ENCODE measurements around the gene ST7.

ST7 gene

GRCh38 chr7:117034851-117035464 is 81.7 kb downstream of the ST7 start:
- ATAC-seq, result no peak; the same call in 2 of the 3 replicates
- no peak for TF ChIP-seq CSRNP3 (CRISPR knock-in tag; IDR thresholded peaks at IDR 0.05)
- TF ChIP-seq SNAI2 (CRISPR knock-in tag; IDR thresholded peaks at IDR 0.05), result no peak
- no peak for TF ChIP-seq RARB (CRISPR knock-in tag; IDR thresholded peaks at IDR 0.05)
- TF ChIP-seq ARNTL (CRISPR knock-in tag; IDR thresholded peaks at IDR 0.05; ENCODE audit: borderline replicate concordance, low read depth), result no peak

- TF ChIP-seq TOX (CRISPR knock-in tag; IDR thresholded peaks at IDR 0.05; ENCODE audit: borderline replicate concordance), result no peak
- TF ChIP-seq GLIS3 (CRISPR knock-in tag; IDR thresholded peaks at IDR 0.05), result no peak
- ATAC-seq, result no peak
Measured at GRCh38 chr7:117035465-117035862, 82.2 kb downstream of the ST7 start.

DNA sequence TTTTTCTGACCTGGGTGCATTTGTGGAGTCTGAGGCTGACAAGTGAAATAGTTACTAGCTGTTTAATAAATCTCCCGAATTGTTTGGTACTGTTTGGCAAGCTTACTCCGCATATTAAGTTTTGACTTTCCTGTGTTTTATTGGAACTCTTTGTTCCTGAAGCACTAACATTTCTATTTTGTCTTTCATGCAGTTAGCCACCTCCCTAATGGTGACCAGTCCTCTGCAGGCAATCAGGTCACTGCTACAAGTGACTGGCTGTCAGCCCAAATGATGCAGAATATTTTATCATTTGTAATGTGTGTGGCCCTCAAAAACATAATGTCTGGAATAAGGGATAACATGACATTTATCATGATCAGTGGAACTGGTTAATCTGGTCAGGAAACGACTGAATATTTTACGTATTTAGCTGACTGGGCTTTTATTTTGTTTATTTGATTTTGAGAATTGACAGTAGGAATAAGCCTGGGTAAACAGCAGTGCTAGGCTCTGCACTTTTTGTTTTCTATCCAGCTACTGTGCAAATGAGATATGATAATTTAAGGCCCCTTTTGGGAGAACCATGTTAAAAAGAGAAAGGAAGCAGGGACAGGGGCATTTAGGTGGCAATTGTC is 82.9 kb downstream of the ST7 start:
- no peak for ATAC-seq
- no peak for TF ChIP-seq ISL1 (CRISPR knock-in tag; IDR thresholded peaks at IDR 0.05)
- no peak for TF ChIP-seq SNAI2 (CRISPR knock-in tag; IDR thresholded peaks at IDR 0.05)
- no peak for TF ChIP-seq CSRNP3 (CRISPR knock-in tag; IDR thresholded peaks at IDR 0.05)
- no peak for TF ChIP-seq ZNF565 (CRISPR knock-in tag; conservative IDR thresholded peaks at IDR 0.05; ENCODE audit: low read depth)
- no peak for TF ChIP-seq ZNF8 (CRISPR knock-in tag; IDR thresholded peaks at IDR 0.05)
- TF ChIP-seq TOX (CRISPR knock-in tag; IDR thresholded peaks at IDR 0.05; ENCODE audit: borderline replicate concordance), result no peak
- no peak for TF ChIP-seq ZFP30 (CRISPR knock-in tag; IDR thresholded peaks at IDR 0.05)
- TF ChIP-seq GLIS3 (CRISPR knock-in tag; IDR thresholded peaks at IDR 0.05), result no peak
- no peak for TF ChIP-seq ZC3H10 (CRISPR knock-in tag; IDR thresholded peaks at IDR 0.05)
- no peak for TF ChIP-seq PATZ1 (CRISPR knock-in tag; IDR thresholded peaks at IDR 0.05; ENCODE audit: borderline replicate concordance)

DNA sequence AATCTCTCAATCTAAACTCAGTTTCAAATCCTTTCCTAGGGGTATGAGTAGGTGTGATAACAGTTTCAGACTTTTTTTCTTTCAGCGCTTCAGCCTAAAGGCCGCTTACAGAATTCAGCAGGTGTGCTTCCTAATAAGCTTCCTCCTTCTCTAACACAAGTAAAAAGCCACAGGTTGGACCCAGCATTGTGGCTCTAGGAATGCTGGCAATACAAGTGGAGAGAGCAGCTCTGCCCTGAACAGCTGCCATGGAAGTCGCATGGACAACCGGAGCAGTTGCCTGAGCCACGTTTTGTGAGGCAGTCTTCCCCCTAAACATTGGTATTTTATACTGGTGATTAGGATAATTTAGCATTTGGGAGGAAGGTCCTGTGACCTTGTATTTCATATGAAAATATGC is 83.5 kb downstream of the ST7 start:
- ATAC-seq, result no peak

DNA sequence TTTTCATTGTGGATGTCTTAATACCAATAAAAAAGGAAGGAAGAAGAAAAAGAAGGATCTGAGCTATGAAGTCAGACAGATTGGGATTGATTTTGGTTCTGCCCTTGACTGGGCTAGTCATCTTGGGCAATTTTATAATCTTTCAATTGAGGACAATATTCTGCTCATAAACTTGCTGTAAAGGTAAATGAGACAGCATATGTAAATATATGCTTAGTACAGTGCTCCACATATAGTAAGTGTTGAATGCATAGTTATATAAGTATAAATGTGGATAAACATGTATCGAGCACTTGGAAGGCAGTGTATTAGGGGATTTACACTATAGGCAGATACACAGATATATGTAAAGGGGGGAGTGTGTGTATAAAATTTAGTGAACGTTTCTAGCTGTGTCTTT is 85.1 kb downstream of the ST7 start:
- TF ChIP-seq ZNF8 (CRISPR knock-in tag; IDR thresholded peaks at IDR 0.05) (no peak), PPARA (CRISPR knock-in tag; IDR thresholded peaks at IDR 0.05; ENCODE audit: borderline replicate concordance) (no peak), TOX (CRISPR knock-in tag; IDR thresholded peaks at IDR 0.05; ENCODE audit: borderline replicate concordance) (no peak), ZFP3 (CRISPR knock-in tag; IDR thresholded peaks at IDR 0.05) (no peak)
- ATAC-seq, result no peak

More for the DNA sequence above, 83.5 kb downstream of the ST7 start:
- no peak for TF ChIP-seq ZNF565 (CRISPR knock-in tag; conservative IDR thresholded peaks at IDR 0.05; ENCODE audit: low read depth)

- no peak; the same call in 2 of the 3 replicates for ATAC-seq
- no peak for TF ChIP-seq BACH2 (CRISPR knock-in tag; IDR thresholded peaks at IDR 0.05; ENCODE audit: borderline replicate concordance)
- TF ChIP-seq ZNF70 (CRISPR knock-in tag; IDR thresholded peaks at IDR 0.05), result no peak
- TF ChIP-seq ZFP3 (CRISPR knock-in tag; IDR thresholded peaks at IDR 0.05), result no peak
- TF ChIP-seq ESRRG (CRISPR knock-in tag; IDR thresholded peaks at IDR 0.05), result no peak
Measured at GRCh38 chr7:117041007-117041406, 87.7 kb downstream of the ST7 start.

DNA sequence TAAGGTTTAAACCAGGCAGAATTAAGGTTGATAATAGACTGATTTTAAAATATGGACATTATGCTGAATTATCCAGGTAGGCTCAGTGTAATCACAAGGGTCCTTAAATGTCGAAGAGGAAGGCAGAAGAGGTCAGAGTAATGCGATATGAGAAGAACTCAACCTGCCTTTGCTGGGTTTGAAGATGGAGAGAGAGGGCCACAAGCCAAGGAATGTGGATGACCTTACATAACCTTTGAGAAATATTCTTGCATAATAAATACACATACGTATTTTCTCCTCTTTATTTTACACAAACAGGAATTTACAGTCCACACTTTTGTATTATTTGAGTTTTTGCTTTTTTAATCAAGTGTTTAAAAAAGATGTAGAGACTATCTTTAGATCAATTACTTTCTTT is 88.5 kb downstream of the ST7 start:
- no peak for ATAC-seq
- TF ChIP-seq ZNF70 (CRISPR knock-in tag; IDR thresholded peaks at IDR 0.05) (no peak), ARNTL (CRISPR knock-in tag; IDR thresholded peaks at IDR 0.05; ENCODE audit: borderline replicate concordance, low read depth) (no peak), ZNF565 (CRISPR knock-in tag; conservative IDR thresholded peaks at IDR 0.05; ENCODE audit: low read depth) (no peak), ZFP3 (CRISPR knock-in tag; IDR thresholded peaks at IDR 0.05) (no peak), SNAI2 (CRISPR knock-in tag; IDR thresholded peaks at IDR 0.05) (no peak), OSR1 (CRISPR knock-in tag; IDR thresholded peaks at IDR 0.05) (no peak), PATZ1 (CRISPR knock-in tag; IDR thresholded peaks at IDR 0.05; ENCODE audit: borderline replicate concordance) (no peak), ISL1 (CRISPR knock-in tag; IDR thresholded peaks at IDR 0.05) (no peak), ESRRG (CRISPR knock-in tag; IDR thresholded peaks at IDR 0.05) (no peak), ZNF8 (CRISPR knock-in tag; IDR thresholded peaks at IDR 0.05) (no peak), ZC3H10 (CRISPR knock-in tag; IDR thresholded peaks at IDR 0.05) (no peak), TCF4 (CRISPR knock-in tag; IDR thresholded peaks at IDR 0.05; ENCODE audit: borderline replicate concordance) (no peak)
- TF ChIP-seq, protein P1, sequence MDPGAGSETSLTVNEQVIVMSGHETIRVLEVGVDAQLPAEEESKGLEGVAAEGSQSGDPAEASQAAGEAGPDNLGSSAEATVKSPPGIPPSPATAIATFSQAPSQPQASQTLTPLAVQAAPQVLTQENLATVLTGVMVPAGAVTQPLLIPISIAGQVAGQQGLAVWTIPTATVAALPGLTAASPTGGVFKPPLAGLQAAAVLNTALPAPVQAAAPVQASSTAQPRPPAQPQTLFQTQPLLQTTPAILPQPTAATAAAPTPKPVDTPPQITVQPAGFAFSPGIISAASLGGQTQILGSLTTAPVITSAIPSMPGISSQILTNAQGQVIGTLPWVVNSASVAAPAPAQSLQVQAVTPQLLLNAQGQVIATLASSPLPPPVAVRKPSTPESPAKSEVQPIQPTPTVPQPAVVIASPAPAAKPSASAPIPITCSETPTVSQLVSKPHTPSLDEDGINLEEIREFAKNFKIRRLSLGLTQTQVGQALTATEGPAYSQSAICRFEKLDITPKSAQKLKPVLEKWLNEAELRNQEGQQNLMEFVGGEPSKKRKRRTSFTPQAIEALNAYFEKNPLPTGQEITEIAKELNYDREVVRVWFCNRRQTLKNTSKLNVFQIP (CRISPR knock-in tag; IDR thresholded peaks at IDR 0.05; ENCODE audit: borderline replicate concordance, low read depth), result no peak

Data from SK-N-SH treated with all-trans-retinoic acid at 6 μM for 48 hours (cell line).